ENCODE measurements around the gene HACD4. TPM values are rescaled to one million over a fixed set of nuclear protein-coding genes. Genes with fewer than 3 reads are reported as not detected.

Gene HACD4
- total RNA-seq, 1 donor from 2014 or later, result 4.6 TPM

- intact Hi-C loops (cut with DNase I), result loop anchor here (10.0 kb wide), 1 partner anchor 305 kb away; the partner anchor contains the start of gene FOCAD
Measured at GRCh38 chr9:20989923-20990341, 41.5 kb downstream of the HACD4 start.

GRCh38 chr9:20988671-20989315 is 42.6 kb downstream of the HACD4 start:
- intact Hi-C loops (cut with DNase I), result loop anchor here (10.0 kb wide), 1 partner anchor 304 kb away; the partner anchor contains the start of gene FOCAD
- Histone ChIP-seq H3K4me1 (peaks cover 0 to 9% of the 10 kb centered on the region in 2 donors), H3K4me3 (no peak overlapping the region), H3K36me3 (no peaks in the 10 kb centered on the region), H3K27ac (no peak overlapping the region), H3K27me3 (no peaks in the 10 kb centered on the region), H3K9me3 (no peaks in the 10 kb centered on the region)
- no peak for DNase-seq (ENCODE audit: low spot score in 2 of 2)
- TF ChIP-seq CTCF (IDR thresholded peaks at IDR 0.05), result no peak

More at GRCh38 chr9:20989923-20990341, 41.5 kb downstream of the HACD4 start:
- H3K27me3 ChIP-seq, result no peaks in the 10 kb centered on the region
- H3K27ac ChIP-seq, result no peak overlapping the region
- TF ChIP-seq CTCF (IDR thresholded peaks at IDR 0.05), result no peak
- no peak overlapping the region for H3K4me3 ChIP-seq
- peak; percentile 21 to 75 for DNase-seq (ENCODE audit: low spot score in 2 of 2)
- no peaks in the 10 kb centered on the region for H3K36me3 ChIP-seq
- no peaks in the 10 kb centered on the region for H3K9me3 ChIP-seq
- peaks cover 0 to 7% of the 10 kb centered on the region in 2 donors for H3K4me1 ChIP-seq

GRCh38 chr9:20988061-20988460 is 43.4 kb downstream of the HACD4 start:
- H3K27ac ChIP-seq, result no peak overlapping the region
- no peaks in the 10 kb centered on the region for H3K27me3 ChIP-seq
- H3K36me3 ChIP-seq, result no peaks in the 10 kb centered on the region
- no peak overlapping the region for H3K4me3 ChIP-seq
- TF ChIP-seq CTCF (IDR thresholded peaks at IDR 0.05), result no peak
- peaks cover 0 to 12% of the 10 kb centered on the region in 2 donors for H3K4me1 ChIP-seq
- no peak for DNase-seq (ENCODE audit: low spot score in 2 of 2)
- intact Hi-C loops (cut with DNase I), result loop anchor here (10.0 kb wide), 1 partner anchor 303 kb away; the partner anchor contains the start of gene FOCAD
- no peaks in the 10 kb centered on the region for H3K9me3 ChIP-seq

- Histone ChIP-seq H3K4me1 (peaks cover 0 to 12% of the 10 kb centered on the region in 2 donors), H3K9me3 (no peaks in the 10 kb centered on the region), H3K27ac (no peak overlapping the region), H3K4me3 (no peak overlapping the region), H3K27me3 (no peaks in the 10 kb centered on the region), H3K36me3 (no peaks in the 10 kb centered on the region)
- no peak for DNase-seq (ENCODE audit: low spot score in 2 of 2)
- no peak for TF ChIP-seq CTCF (IDR thresholded peaks at IDR 0.05)
- intact Hi-C loops (cut with DNase I), result loop anchor here (10.0 kb wide), 1 partner anchor 303 kb away; the partner anchor contains the start of gene FOCAD
Measured at GRCh38 chr9:20987521-20987920, 43.9 kb downstream of the HACD4 start.

GRCh38 chr9:20985851-20986600 is 45.4 kb downstream of the HACD4 start:
- Histone ChIP-seq H3K27me3 (no peaks in the 10 kb centered on the region), H3K4me1 (peaks cover 4 to 21% of the 10 kb centered on the region in 2 donors), H3K4me3 (no peak overlapping the region), H3K27ac (no peak overlapping the region), H3K36me3 (no peaks in the 10 kb centered on the region), H3K9me3 (no peaks in the 10 kb centered on the region)
- no peak for DNase-seq (ENCODE audit: low spot score in 2 of 2)
- TF ChIP-seq CTCF (IDR thresholded peaks at IDR 0.05), result no peak
- intact Hi-C loops (cut with DNase I), result loop anchor here (10.0 kb wide), 1 partner anchor 301 kb away; the partner anchor contains the start of gene FOCAD

Measured in ascending aorta (tissue), 2 donors.